ENCODE data around the gene HBA1.
"Not testable (repeated sequence)": the region's sequence is repeated elsewhere in the genome, so short reads cannot be mapped to it uniquely, and the experiment has no call there.

Gene HBA1

DNA sequence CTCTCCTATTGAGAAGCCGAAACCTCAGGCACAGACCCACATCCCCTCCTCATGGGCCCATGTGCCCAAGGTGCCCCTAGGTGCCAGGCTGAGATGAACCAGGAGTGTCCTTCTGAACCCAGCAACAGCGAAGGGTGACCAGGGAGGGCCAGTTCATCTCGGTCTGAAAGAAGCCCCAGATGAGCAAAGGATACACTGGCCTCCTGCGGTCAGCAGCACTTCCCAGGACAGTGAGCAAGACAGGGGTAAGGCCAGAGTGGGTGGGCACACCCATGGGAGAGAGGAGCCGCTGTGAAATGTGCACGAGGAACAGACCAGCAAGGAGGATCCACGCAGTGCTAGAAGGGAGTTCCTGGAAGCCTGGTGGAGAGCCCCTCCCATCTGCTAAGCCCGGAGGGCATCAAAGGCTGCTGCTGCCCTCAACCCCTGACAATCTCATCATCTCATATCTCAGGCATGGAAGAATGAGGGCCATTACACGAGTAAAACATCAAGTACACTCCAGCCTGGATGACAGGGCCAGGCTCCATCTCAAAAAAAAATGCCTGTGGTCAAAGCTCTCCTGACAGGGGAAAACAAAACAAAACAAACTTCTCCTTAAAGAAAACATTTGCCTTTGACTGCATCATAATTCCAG, 27.3 kb upstream of the HBA1 start:
- DNase-seq, result no peak
- peaks cover 0 to under 1% (median under 1%) of the 10 kb centered on the region in 4 experiments for H3K4me1 ChIP-seq (ENCODE audit: control extremely low read depth in 1 of 4, control insufficient read depth in 4 of 4, insufficient read depth in 4 of 4, low read length in 3 of 4)
- CTCF ChIA-PET, result no interaction called here
- 65% methylated on average over 7 of the region's 9 CpGs for WGBS (ENCODE audit: insufficient coverage)
- H3K9me3 ChIP-seq (ENCODE audit: control extremely low read depth in 1 of 5, control insufficient read depth in 4 of 5, insufficient read depth in 2 of 5, low read depth in 1 of 5, low read length in 4 of 5), result no peaks in the 10 kb centered on the region
- H3K27ac ChIP-seq (ENCODE audit: insufficient read depth in 1 of 2, low read depth in 1 of 2, low read length in 2 of 2, poor library complexity in 1 of 2, severe bottlenecking in 2 of 2), result no peak overlapping the region
- H3K4me3 ChIP-seq (ENCODE audit: control insufficient read depth in 1 of 7, extremely low read depth in 1 of 7, insufficient read depth in 4 of 7, low read depth in 2 of 7, low read length in 6 of 7), result no peak overlapping the region
- POLR2A ChIA-PET, result no interaction called here
- H3K36me3 ChIP-seq (ENCODE audit: control insufficient read depth in 4 of 4, insufficient read depth in 4 of 4, low read length in 3 of 4), result no peaks in the 10 kb centered on the region
- H3K27me3 ChIP-seq (replicated peaks in 2 of 5; ENCODE audit: control insufficient read depth in 4 of 5, insufficient read depth in 5 of 5, low read length in 4 of 5), result peaks cover 0 to 20% (median 8%) of the 10 kb centered on the region in 5 experiments

DNA sequence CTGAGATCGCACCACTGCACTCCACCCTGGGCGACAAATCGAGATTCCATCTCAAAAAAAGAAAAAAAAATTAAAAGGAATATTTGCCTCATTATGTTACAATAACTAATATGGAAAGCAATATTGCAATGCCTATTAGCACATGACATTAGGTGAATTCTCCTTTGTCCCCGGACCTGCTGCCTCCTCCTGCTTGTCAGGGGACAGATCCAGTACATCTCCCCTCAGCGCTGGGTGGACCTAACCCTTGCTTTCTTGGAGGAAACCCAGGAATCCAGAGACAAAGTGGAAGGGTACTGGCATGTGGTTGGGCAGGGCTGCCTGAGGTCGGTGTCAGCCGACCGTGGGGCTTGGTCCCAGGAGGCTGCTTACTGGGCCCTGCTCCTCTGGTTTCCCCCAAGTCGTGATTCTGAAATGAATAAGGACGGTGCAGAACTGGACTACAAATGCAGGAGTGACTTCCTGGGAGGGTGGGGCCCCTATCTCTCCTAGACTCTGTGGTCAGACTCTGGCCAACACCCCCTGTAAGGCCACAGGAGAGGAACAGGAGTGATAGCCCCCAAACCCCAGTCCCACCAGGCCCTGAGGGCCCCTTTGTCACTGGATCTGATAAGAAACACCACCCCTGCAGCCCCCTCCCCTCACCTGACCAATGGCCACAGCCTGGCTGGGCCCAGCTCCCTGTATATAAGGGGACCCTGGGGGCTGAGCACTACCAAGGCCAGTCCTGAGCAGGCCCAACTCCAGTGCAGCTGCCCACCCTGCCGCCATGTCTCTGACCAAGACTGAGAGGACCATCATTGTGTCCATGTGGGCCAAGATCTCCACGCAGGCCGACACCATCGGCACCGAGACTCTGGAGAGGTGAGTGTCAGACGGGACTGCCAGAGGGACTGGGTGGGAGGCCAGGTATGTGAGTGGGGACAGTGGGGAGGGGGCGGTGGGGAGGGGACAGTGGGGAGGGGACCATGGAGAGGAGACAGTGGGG, 24.0 kb upstream of the HBA1 start, which contains the start of gene HBZ:
Gene HBZ, plus strand, starts transcription at position 504 of the 988 bp plus-strand sequence. Its CDS starts 266 bp downstream, at position 770.
- H3K9me3 ChIP-seq (ENCODE audit: control extremely low read depth in 1 of 5, control insufficient read depth in 4 of 5, insufficient read depth in 2 of 5, low read depth in 1 of 5, low read length in 4 of 5), result no peaks in the 10 kb centered on the region
- H3K27me3 ChIP-seq (replicated peaks in 2 of 5; ENCODE audit: control insufficient read depth in 4 of 5, insufficient read depth in 5 of 5, low read length in 4 of 5), result peaks cover 2 to 47% (median 27%) of the 10 kb centered on the region in 5 experiments
- peaks cover 0 to 11% (median 9%) of the 10 kb centered on the region in 4 experiments for H3K4me1 ChIP-seq (ENCODE audit: control extremely low read depth in 1 of 4, control insufficient read depth in 4 of 4, insufficient read depth in 4 of 4, low read length in 3 of 4)
- CTCF ChIA-PET, result interaction anchor here (0.6 to 1.4 kb wide), 2 partner anchors 29 to 52 kb away, joined by 3 to 4 read pairs; no protein-coding TSS in a partner anchor
- 94% methylated on average over 8 of the region's 17 CpGs for WGBS (ENCODE audit: insufficient coverage)
- DNase-seq, result no peak
- H3K4me3 ChIP-seq (ENCODE audit: control insufficient read depth in 1 of 7, extremely low read depth in 1 of 7, insufficient read depth in 4 of 7, low read depth in 2 of 7, low read length in 6 of 7), result no peak within 1 kb of the TSS
- H3K36me3 ChIP-seq (ENCODE audit: control insufficient read depth in 4 of 4, insufficient read depth in 4 of 4, low read length in 3 of 4), result no peaks in the 10 kb centered on the region
- H3K27ac ChIP-seq (ENCODE audit: insufficient read depth in 1 of 2, low read depth in 1 of 2, low read length in 2 of 2, poor library complexity in 1 of 2, severe bottlenecking in 2 of 2), result no peak within 1 kb of the TSS
- POLR2A ChIA-PET, result no interaction called here

DNA sequence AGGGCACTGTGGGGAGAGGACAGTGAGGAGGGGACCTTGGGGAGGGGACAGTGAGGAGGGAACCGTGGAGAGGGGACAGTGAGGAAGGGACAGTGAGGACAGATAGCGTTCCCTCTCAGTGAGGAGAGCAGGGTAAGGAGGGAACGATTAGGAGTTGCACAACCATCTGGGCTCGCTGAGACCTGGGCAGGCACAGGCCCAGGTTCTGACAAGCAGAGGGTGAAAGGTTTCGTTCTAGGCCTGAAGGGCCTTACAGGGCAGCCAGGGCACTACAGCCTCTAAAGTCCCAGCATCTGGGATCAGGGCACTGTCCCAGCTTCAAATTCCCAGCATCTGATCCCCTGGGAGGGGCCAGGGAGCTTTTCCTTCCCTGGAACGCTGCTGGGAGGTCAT, 23.4 kb upstream of the HBA1 start:
- H3K36me3 ChIP-seq (ENCODE audit: control insufficient read depth in 4 of 4, insufficient read depth in 4 of 4, low read length in 3 of 4); H3K4me3 ChIP-seq (ENCODE audit: control insufficient read depth in 1 of 7, extremely low read depth in 1 of 7, insufficient read depth in 4 of 7, low read depth in 2 of 7, low read length in 6 of 7); H3K27ac ChIP-seq (ENCODE audit: insufficient read depth in 1 of 2, low read depth in 1 of 2, low read length in 2 of 2, poor library complexity in 1 of 2, severe bottlenecking in 2 of 2); CTCF ChIA-PET; H3K9me3 ChIP-seq (ENCODE audit: control extremely low read depth in 1 of 5, control insufficient read depth in 4 of 5, insufficient read depth in 2 of 5, low read depth in 1 of 5, low read length in 4 of 5); DNase-seq; POLR2A ChIA-PET: not testable (repeated sequence)
- peaks cover 0 to 11% (median 9%) of the 10 kb centered on the region in 4 experiments for H3K4me1 ChIP-seq (ENCODE audit: control extremely low read depth in 1 of 4, control insufficient read depth in 4 of 4, insufficient read depth in 4 of 4, low read length in 3 of 4)
- WGBS (ENCODE audit: insufficient coverage), result 67% methylated on average over 1 of the region's 6 CpGs
- H3K27me3 ChIP-seq (replicated peaks in 2 of 5; ENCODE audit: control insufficient read depth in 4 of 5, insufficient read depth in 5 of 5, low read length in 4 of 5), result peaks cover 2 to 54% (median 27%) of the 10 kb centered on the region in 5 experiments

DNA sequence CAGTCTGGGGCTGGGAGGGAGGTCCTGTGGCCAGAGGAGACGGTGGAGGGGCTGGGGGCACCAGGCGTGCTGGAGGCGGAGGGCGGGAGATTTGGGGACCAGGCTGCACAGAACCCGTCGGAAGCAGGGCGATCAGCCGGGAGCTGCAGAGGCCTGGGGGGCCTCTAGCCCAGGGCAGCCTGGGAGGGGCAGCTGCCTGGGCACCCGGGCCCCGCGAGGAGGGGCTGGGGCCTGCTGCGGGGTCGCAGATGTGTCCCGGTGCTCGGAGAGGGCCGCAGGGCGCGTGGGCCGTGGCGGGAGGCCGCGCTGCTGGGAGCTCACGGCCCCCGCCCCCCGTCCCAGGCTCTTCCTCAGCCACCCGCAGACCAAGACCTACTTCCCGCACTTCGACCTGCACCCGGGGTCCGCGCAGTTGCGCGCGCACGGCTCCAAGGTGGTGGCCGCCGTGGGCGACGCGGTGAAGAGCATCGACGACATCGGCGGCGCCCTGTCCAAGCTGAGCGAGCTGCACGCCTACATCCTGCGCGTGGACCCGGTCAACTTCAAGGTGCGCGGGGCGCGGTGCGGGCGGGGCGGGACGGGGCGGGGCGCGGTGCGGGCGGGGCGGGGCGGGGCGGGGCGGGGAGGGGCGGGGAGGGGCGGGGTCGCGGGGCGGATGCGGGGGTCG, 22.8 kb upstream of the HBA1 start:
- H3K9me3 ChIP-seq (ENCODE audit: control extremely low read depth in 1 of 5, control insufficient read depth in 4 of 5, insufficient read depth in 2 of 5, low read depth in 1 of 5, low read length in 4 of 5); CTCF ChIA-PET; H3K27ac ChIP-seq (ENCODE audit: insufficient read depth in 1 of 2, low read depth in 1 of 2, low read length in 2 of 2, poor library complexity in 1 of 2, severe bottlenecking in 2 of 2); DNase-seq; H3K36me3 ChIP-seq (ENCODE audit: control insufficient read depth in 4 of 4, insufficient read depth in 4 of 4, low read length in 3 of 4); POLR2A ChIA-PET; H3K4me3 ChIP-seq (ENCODE audit: control insufficient read depth in 1 of 7, extremely low read depth in 1 of 7, insufficient read depth in 4 of 7, low read depth in 2 of 7, low read length in 6 of 7): not testable (repeated sequence)
- peaks cover 0 to 11% (median 9%) of the 10 kb centered on the region in 4 experiments for H3K4me1 ChIP-seq (ENCODE audit: control extremely low read depth in 1 of 4, control insufficient read depth in 4 of 4, insufficient read depth in 4 of 4, low read length in 3 of 4)
- no CpG with 5 or more reads among the region's 74 CpGs for WGBS (ENCODE audit: insufficient coverage)
- peaks cover 4 to 57% (median 25%) of the 10 kb centered on the region in 5 experiments for H3K27me3 ChIP-seq (replicated peaks in 2 of 5; ENCODE audit: control insufficient read depth in 4 of 5, insufficient read depth in 5 of 5, low read length in 4 of 5)

DNA sequence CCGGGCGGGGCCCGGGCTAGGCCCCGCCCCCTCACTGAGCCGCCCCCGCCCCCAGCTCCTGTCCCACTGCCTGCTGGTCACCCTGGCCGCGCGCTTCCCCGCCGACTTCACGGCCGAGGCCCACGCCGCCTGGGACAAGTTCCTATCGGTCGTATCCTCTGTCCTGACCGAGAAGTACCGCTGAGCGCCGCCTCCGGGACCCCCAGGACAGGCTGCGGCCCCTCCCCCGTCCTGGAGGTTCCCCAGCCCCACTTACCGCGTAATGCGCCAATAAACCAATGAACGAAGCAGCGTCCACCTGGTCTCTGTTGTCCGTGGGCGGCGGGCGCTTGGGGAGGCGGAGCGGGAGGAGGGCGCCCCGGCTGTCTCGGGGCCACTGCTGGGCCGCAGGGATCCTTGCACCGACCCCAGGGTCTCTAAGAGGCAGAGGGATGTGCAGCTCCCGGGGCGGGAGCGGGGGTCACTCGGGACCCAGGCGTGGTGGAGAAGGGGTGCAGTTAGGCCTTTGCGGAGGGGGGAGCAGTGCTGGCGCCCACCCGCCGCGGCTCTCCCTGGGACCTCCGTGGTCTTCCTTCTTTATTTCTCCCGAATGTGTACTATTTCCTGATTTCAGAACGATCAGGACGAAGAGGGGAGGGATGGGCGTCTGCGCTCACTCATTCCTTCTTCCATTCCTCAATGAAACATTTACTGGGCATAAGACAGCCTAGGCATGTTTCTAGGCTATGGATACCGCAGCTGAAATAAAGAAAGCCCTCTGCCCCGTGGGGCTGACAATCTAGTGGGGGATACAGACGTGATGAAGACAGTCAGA, 22.1 kb upstream of the HBA1 start:
- POLR2A ChIA-PET, result no interaction called here
- Histone ChIP-seq H3K9me3 (ENCODE audit: control extremely low read depth in 1 of 5, control insufficient read depth in 4 of 5, insufficient read depth in 2 of 5, low read depth in 1 of 5, low read length in 4 of 5) (no peaks in the 10 kb centered on the region), H3K36me3 (ENCODE audit: control insufficient read depth in 4 of 4, insufficient read depth in 4 of 4, low read length in 3 of 4) (no peaks in the 10 kb centered on the region), H3K27me3 (replicated peaks in 2 of 5; ENCODE audit: control insufficient read depth in 4 of 5, insufficient read depth in 5 of 5, low read length in 4 of 5) (peaks cover 4 to 55% (median 22%) of the 10 kb centered on the region in 5 experiments), H3K4me3 (ENCODE audit: control insufficient read depth in 1 of 7, extremely low read depth in 1 of 7, insufficient read depth in 4 of 7, low read depth in 2 of 7, low read length in 6 of 7) (peak overlapping the region; percentile 6 to 72 (median 55)), H3K27ac (ENCODE audit: insufficient read depth in 1 of 2, low read depth in 1 of 2, low read length in 2 of 2, poor library complexity in 1 of 2, severe bottlenecking in 2 of 2) (peak overlapping the region in 1 of 2 experiments; percentile 14), H3K4me1 (ENCODE audit: control extremely low read depth in 1 of 4, control insufficient read depth in 4 of 4, insufficient read depth in 4 of 4, low read length in 3 of 4) (peaks cover 0 to 11% (median 9%) of the 10 kb centered on the region in 4 experiments)
- under 1% methylated on average over 40 of the region's 59 CpGs for WGBS (ENCODE audit: insufficient coverage)
- peak in 2 of 3 donors; percentile 50 to 61 for DNase-seq
- CTCF ChIA-PET, result no interaction called here

DNA sequence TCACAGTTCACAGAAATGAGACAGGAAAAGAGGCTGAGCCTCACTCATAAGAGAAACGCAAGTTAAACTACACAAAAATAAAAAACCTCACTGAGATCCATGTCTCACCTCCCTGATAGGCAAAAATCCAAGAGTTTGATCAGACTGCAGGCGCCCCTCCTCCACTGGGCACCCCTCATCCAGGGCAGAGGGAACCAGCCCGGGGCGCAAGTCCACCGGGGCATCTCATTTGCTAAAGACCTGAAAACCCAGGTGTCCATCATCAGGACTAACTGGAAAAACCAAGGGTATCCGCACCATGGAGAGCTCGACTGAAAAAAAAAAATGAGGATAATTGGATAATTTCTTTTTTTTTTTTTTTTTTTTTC, 21.5 kb upstream of the HBA1 start:
- Histone ChIP-seq H3K9me3 (ENCODE audit: control extremely low read depth in 1 of 5, control insufficient read depth in 4 of 5, insufficient read depth in 2 of 5, low read depth in 1 of 5, low read length in 4 of 5) (no peaks in the 10 kb centered on the region), H3K27me3 (replicated peaks in 2 of 5; ENCODE audit: control insufficient read depth in 4 of 5, insufficient read depth in 5 of 5, low read length in 4 of 5) (peaks cover 4 to 57% (median 19%) of the 10 kb centered on the region in 5 experiments), H3K4me3 (ENCODE audit: control insufficient read depth in 1 of 7, extremely low read depth in 1 of 7, insufficient read depth in 4 of 7, low read depth in 2 of 7, low read length in 6 of 7) (peak overlapping the region in 4 of 7 experiments; percentile 41 to 72 (median 65)), H3K4me1 (ENCODE audit: control extremely low read depth in 1 of 4, control insufficient read depth in 4 of 4, insufficient read depth in 4 of 4, low read length in 3 of 4) (peaks cover 0 to 11% (median 9%) of the 10 kb centered on the region in 4 experiments), H3K27ac (ENCODE audit: insufficient read depth in 1 of 2, low read depth in 1 of 2, low read length in 2 of 2, poor library complexity in 1 of 2, severe bottlenecking in 2 of 2) (no peak overlapping the region), H3K36me3 (ENCODE audit: control insufficient read depth in 4 of 4, insufficient read depth in 4 of 4, low read length in 3 of 4) (no peaks in the 10 kb centered on the region)
- CTCF ChIA-PET, result interaction anchor here (1.0 kb wide), 1 partner anchor 14 kb away, joined by 3 read pairs; no protein-coding TSS in a partner anchor
- POLR2A ChIA-PET, result no interaction called here
- 33% methylated on average over 2 of the region's 7 CpGs for WGBS (ENCODE audit: insufficient coverage)
- no peak for DNase-seq

Measured in common myeloid progenitor, CD34-positive (primary cell).